Activated CD8-positive, alpha-beta memory T cell treated with anti-CD3 and anti-CD28 coated beads, Interleukin-2, amount 50 U/mL, for 24 hours (primary cell): Measurements from ENCODE around the gene DNAJB2.
"Not testable (repeated sequence)": the region's sequence is repeated elsewhere in the genome, so short reads cannot be mapped to it uniquely, and the experiment has no call there.

Experiments used
- DNase-seq: peaks from one replicate; pipeline ENCODE4 v3.0.0-alpha.2; 2020; ENCODE audit errors: extremely low read depth

Gene DNAJB2

DNA sequence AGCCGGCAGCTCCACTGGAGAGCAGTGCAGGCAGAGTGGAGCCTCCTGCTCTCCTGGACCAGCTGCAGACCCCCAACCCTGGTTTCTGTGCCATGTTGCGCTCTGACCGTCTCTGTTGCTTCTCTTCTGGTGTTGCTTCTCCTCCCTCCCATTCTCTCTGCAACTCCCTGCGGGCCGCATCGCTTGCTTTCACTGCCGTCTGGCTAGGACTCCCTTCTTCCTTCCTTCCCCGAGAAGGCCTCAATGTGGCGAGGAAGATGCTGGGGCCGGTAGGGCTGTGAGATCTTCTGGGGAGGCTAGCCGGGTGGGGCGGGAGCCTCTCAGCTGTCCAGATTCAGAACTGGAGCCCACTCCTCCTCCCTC lies 6.2 kb downstream of the DNAJB2 start:
- no peak for DNase-seq

DNA sequence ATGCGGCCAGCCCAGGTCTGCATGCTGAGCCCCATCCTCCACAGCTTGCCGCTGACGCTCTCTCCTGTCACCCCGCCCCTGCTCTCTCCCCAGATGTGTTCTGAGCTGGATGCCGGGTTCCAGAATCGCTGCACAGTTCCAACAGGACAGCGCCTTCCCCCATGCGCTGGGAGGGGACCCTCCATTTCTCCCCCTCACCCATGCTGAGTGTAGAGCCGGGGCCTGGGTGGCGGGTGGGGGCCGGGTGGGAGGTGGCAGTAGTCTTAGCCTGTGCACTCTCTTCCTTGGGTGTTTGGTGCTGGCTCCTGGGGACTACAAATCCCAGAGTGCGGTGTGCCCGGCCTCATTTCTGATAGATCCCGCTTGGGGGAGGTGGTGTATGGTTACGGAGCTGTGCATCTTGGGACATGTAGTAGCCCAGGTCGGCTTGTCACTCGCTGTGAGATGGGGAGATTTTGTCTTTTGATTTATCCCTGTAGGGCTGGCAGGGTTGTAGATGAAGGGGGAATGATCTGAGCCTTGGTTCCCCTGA lies 6.8 kb downstream of the DNAJB2 start:
- DNase-seq = no peak

DNA sequence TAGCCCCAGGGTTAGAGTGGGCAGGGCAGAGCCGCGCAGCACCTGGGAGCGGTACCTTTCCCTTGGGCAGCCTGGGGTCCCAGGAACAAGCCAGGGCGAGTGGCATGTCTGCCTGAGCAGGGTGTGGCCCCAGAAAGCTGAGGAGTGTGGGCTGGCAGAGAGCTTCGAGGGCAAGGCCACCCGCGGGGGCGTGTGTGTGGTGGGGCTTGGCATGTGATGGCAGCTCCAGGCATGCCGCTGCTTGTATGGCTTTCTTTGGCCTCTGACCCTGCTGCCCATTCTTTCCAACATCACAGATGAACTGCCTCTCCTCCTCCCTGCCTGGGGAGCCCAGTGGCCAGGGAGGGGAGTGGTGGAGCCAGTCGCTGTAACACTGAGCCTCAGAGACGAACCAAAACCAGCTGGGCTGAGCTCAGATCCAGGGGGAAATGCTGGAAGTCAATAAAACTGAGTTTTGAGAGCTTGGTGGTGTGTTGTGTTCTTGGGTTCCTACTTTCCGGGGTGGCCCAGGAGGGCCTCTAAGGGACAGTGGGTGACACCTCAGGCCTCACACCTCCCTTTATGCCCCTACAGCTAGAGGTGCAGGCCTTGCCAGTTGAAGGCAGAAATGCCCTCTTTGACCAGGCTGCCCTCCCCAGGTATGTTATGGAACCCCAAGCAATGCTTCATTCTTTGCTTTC lies 7.4 kb downstream of the DNAJB2 start:
- DNase-seq = no peak

DNA sequence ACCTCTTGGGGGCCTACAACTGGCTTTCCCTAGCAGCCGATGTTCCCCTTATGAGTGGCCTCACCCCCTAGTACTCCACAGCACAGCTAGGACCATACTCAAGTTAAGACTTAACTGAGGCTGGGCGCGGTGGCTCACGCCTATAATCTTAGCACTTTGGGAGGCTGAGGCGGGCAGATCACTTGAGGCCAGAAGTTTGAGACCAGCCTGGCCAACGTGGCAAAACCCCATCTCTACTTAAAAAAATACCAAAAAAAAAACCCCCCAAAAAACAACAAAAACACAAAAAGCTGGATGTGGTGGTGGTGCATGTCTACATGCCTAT lies 7.9 kb downstream of the DNAJB2 start:
- DNase-seq = not testable (repeated sequence)

DNA sequence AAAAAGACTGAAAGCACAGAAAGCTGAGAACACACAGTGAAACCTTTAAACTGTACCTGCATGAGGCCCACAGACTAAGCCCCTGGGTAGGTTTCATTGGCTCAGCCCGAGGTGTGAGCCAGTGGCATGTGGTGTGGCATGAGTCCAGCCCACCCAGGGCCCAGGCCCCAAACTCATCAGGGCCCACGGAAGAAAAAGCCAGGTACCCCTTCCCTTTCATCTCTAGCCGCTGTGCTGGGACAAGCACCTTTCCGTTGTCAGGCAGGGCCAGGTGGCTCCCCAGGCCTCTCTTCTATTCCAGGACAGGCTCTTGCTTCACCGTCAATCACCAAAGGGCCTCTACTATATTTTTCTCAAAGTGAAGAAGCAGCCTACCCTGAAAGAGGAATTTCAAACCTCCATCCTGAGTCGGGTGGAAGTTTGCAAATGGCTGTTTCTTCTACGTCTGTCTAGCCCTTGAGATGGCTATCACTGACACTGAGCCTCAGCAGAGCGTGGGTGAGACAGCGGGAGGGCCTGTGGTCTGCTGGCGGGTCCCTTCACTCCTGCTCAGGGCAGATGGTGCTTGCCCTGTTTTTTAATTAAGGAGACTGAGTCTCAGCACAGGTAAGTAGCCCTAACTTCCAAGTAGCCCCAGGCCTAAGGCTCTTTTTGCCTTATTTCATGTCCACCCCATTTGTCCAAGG lies 8.6 kb downstream of the DNAJB2 start:
- DNase-seq = no peak

DNA sequence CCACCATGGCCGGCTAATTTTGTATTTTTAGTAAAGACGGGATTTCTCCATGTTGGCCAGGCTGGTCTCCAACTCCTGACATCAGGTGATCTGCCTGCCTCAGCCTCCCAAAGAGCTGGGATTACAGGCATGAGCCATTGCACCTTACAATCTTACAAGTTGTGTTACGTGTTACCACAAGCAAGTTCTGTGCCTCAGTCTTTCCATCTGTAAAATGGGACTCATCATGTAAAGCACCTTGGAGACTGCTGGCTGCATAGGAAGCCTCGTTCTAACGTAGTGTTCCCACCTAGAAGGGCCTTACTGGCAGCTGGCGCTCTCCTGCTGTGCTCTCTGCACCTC lies 10.0 kb downstream of the DNAJB2 start:
- no peak for DNase-seq

DNA sequence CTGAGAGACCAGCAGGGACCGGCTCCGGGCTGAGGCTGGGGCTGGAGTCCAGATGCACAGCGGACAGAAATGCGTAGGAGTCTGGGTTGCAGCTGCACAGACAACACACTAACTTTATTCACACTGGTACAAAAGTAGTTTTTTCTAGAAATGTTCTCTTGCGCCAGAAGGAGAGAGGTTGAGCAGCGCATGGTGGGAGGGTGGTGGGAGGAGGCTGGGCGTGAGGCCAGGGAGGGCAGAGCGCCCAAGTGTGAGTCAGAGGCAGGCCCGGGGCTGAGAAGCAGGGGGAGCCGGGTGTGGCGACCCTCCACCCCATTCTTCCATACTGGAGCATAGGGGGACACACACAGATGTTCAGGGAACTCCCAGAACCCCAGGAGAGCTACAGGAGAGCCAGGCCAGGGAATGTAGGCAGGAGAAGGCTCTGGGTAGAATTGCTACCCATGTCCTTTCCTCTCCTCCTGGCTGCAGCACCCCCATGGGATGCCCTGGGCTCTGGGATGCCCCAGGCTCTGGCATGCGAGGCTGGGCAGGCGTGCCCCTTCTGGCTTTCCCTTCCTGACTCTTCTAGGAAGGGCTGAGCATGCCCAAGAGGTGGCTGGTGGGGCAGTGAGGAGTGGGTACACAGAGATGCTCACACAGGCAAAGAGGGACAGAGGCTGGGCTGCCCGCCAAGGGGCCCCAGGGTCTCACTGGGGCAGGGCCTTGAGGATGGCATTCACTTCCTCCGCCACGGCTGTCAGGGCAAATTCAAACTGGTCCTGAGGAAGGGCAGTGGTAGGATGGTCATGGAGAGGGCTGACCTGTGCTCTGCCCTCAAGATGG lies 10.6 kb downstream of the DNAJB2 start:
- no peak for DNase-seq

DNA sequence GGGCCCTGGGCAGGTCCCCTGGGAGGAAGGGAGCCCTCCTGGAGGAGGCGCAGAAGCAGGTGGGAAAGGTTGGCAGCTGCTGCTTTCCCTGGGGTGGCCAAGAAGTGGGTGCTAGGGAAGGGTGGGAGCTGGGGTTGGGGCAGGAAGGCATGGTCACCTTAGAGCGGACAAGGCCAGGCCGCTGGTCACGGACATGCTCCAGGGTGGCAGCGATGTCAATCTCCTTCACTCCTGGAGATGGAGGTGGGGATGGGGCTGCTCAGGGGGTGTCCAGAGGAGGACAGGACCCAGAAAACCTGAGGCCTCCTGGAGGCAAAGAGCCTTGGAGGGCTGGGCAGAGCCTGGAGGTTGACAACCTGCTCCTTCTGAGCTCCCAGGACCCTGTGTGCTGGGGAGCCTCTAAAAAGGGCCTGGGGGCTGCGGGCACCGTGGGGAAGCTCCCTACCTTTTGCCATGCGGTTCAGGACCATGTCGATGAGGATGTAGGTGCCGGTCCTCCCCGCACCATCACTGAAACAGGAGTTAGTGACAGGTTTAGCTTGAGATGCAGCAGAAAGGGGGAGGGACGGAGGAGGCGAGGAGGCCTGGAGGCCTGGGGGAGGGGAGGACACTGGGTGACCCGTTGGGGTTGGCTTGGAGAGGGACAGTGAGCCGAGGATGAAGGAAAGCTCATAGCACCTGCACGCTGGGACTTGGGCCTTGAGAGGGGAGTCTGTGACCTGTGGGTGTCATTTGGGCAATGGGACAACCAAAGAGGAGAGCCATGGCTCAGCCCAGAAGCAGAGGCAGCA lies 11.4 kb downstream of the DNAJB2 start:
- no peak for DNase-seq

DNA sequence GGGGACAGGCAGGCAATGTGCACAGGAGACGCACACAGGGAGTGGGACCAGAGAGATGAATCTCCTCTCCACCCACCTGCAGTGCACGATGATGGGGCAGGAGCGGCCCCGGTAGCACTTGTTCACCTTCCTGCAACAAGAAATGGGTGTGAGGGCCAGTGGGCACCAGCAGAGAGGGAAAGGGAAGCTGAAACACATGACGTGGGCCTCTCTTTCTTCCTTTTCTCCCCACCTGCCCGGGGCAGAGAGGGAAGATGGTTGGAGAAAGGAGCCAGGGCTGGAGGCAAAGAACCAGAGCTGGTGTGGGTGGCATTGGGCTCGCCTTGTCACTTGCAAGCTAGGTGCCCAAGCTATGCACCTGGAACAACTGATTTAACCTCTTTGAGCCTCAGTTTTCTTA lies 12.2 kb downstream of the DNAJB2 start:
- no peak for DNase-seq

DNA sequence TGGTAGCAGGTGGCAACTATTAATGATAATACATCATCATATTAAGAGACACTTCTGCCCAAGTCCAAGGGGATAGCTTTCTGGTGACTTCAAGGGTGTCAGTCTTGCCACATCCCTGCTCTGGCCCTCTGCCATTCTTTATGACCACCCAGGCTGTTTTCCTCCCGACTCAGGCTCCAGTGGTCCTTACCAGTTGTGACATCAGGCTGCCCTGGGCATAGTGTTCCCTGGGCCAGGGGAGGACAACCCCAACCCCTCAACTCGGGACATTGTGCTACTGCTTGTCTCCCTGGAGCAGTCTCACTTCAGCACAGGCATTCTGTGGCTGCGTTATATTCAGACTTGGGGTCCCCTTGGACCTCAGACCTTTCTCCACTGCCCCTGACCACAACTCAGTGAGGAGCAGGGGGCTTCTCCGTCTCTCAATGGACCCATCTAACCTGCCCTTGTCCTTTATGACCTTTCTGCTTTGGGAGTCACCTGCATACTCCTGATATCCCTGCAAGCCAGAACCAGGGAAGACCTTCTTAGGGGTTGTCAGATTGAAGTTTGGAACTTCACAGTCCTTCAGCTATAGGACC lies 12.8 kb downstream of the DNAJB2 start:
- no peak for DNase-seq

DNA sequence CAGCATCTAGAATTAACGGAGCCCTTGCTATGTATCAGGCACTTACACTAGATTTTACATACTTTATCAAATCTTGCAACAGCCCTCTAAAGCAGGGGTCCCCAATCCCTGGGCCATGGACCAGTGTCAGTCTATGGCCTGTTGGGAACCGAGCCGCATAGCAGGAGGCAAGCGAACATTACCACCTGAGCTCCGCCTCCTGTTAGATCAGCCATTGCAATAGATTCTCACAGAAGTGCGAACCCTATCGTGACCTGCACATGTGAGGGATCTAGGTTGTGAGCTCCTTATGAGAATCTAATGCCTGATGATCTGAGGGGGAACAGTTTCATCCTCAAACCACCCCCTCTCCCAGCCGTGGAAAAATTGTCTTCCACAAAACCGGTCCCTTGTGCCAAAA lies 13.4 kb downstream of the DNAJB2 start:
- DNase-seq = no peak

DNA sequence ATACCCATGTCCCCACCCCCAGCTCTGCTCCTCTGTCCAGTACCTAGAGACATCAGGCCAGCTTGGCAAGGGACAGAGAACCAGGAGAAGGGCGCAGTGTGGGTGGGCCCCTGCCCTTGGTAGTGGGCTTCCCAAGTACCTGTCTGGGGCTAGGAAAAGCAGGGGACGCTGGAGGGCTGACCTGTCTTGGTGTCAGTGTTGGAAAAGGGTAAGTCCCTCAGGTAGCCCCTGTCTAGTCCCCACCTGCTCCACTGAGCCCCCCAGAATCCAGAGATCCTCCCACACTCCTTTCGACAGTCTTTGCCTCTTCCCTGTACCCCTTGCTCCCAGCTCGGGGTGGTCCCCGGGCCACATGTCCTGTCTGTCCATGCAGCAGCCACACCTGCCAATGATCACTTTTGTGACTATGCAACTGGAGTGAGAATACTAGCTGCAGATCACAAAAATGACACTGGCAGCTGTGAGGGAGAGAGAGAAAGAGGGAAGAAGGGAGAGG lies 14.6 kb downstream of the DNAJB2 start:
- no peak for DNase-seq

DNA sequence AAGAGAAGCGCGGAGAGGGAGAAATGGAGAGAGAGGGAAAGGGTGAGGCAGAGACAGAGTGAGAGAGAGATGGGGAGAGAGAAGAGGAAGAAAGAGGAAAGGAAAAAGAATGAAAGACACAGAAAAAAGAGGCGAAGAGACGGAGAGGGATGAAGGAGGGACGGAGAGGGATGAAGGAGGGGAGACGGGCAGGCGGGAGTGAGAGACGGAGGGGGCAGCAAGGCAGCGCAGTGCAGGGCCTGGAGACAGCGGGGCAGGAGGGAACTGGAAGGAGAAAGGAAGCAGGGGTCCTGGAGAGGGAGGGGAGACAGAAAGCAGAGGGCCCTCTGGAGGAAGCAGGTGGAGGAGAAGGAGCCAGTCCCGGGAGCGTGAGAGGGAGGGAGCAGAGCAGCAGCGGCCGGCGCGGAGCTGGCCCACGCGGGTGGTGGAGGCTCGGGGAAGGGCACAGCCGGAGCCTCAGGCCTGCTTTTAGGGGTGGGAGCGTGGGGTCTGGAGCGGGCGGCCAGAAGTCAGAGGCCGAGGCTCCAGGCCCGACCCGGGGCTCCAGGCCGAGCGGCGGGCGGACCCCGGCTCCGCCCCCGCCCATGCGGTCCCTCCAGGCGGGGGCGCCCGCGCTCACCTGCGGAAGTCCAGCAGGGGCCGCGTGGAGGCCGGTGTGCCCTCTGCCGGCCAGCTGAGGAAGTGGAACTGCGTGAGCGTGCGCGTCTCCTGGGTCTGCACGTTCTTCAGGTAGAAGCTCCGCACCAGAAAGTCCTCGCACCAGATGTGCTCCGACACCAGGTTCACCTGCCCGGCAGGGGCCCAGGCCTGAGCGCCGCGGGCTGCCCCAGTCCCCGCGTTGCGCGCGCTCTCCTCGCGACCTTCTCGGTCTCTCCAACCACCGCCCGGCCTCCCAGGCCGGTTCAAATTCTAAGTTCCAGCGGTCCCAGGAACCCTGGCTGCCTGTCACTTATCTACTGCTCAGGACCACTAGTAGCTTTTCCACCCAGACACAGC lies 15.5 kb downstream of the DNAJB2 start:
- DNase-seq = peak; percentile 65

DNA sequence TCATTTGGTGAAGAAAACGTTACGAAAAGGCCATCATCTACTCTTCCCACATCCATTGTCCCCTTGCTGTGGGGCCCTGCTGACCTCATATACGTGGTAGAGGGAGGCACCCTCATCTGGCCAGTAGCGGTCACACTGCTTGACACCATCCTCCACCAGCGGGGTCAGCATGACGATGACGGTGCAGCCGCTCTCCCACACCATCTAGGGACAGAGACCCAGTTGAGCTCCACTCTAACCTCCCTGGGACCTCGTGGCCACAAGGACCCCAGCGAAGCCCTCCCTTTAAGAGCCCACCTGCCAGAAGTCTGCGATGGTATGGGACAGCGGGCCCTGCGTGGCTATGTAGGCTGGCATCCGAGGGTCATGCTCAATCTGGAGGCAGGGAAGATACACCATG lies 17.0 kb downstream of the DNAJB2 start:
- DNase-seq = no peak

DNA sequence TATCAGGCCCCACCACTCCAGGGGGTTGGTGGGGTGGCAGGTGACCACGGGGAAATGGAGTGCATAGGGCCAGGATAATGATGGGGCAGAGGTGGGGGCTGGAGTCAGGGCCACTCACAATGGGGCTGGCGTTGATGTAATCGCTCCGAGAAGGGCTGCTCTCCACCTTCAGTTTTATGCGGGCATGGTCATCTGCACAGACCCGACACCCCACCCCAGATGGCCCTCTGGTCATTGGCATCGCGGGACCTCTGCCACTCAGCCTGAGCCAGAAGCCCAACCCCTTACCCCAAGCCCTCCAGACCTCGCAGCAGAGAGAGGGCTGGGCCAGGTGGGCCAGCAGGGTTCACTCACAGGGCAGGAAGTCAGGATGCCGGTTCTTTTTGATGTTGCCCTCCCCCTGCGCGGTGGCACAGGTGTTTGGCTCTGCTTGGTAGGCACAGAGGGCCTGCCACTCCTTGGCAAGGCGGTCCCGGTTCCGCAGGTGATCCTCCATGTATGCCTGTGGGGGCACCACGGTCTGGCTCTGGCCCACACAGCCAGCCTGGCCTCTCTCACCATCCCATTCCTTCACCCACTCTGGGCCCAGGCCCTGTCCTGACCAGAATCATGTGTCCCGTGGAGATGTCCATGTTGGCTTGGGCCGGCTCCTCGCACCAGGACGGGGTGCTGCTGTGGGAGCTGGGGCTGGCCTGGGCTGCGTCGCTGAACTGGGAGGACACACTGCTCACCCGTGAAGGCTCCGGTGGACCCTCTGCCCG lies 17.6 kb downstream of the DNAJB2 start:
- no peak for DNase-seq

DNA sequence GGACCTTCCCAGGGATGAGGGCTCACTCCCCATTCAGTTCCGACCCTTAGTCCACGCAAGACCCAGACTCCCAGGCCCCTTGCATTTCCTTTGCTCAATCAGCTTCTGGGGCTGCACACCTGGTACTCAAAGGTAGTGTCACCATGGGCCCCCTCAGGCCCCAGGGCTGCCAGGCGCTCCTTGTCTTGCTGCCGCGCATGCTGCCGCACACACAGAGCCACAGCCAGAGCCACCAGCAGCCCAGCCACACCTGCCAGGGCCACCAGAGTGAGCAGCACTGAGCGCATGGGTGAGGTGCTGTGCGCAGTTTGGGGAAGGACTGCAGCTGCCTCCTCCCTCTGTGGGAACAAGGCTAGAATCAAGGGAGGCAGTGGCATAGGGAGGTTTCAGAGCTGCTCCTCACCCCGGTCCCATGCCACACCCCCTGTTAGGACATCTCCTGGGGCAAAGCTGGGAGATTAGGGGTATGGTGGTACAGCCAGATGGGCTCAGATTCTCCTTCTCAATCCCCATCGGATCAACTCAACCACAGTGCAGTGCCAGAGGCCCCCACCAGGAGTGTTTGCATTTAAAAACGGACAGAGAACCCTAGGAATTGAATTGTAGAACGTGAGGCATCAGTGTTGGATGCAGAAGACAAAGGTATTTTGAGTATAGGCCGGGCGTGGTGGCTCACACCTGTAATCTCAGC lies 18.7 kb downstream of the DNAJB2 start:
- no peak for DNase-seq

DNA sequence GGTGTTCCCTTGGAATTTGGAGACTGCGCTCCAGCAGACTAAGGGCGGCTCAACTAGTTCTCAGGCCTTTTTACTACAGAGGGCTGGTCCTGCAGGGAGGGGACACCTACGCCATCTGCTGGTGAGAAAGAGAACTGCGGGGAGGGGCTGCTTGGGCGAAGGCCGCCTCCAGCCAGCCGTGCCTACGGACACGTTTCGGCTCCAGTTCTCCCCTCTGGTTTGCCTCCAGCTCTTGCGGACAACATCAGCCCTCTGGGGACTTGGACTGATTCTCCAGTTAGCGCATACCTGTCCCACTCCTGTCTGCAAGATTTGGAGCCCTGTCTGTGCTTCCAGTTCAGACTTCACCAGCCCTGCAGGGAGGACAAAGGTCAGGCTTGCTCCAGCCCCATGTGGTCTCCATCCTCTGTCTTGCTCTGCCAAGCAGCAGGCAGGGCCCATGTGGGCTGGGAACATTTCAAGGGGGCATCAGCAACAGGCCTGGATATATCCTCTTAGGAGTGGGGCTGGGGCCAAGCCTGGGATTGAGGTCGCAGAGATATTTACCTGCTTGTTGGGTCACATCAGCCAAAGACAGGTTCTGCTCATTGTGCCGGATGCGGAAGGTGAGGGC lies 19.7 kb downstream of the DNAJB2 start:
- DNase-seq = peak; percentile 79

DNA sequence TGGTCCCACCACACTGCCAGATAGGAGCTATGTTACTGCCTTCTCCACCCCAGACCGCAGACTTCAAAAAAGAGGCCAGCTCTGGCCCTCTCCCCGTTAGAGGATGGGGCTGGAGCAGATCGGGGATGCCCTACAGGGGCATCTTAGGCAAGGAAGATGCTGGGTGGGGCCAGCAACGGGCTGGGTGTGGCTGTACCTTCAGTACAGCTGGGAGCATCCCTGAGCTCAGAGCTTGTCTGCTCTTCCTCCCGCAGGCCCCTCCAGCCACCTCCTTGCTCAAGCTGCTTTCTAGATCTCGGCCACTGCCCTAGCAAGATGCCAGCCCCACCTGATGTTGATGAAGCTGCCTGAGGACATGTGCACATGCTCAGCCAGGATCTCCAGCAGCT lies 20.2 kb downstream of the DNAJB2 start:
- DNase-seq = no peak

DNA sequence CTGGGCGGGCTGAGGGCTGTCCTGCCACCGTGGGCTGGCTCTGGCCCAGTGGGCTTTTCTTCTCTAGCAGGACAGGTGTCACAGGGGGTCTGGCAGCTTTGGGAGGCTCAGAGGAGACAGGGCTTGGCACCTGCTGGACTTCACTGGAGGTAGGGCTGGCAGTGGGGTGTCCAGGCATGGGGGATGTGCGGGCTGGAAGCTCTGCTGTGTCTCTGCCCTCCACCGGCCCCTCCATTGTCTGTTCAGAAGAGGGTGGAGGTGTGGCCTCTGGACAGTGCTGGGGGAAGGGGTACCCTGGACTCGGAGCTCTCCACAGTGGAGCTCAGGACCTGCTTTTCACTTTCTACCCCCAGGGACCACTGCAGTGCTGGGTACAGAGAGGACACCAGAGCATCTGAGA lies 20.9 kb downstream of the DNAJB2 start:
- DNase-seq = no peak
